ENCODE data around the gene MED26. TPM values are rescaled to one million over a fixed set of nuclear protein-coding genes. Genes with fewer than 3 reads are reported as not detected.

Gene MED26
- total and polyA plus RNA-seq, 5 donors, result 4.5 to 6.1 (median 5.4) TPM

- intact Hi-C loops (cut with DNase I), result no loop called here
- H3K27me3 ChIP-seq (ENCODE audit: control insufficient read depth, insufficient read depth), result no peaks in the 10 kb centered on the region
- no peak overlapping the region for H3K27ac ChIP-seq (ENCODE audit: low read length)
- H3K4me1 ChIP-seq (ENCODE audit: control insufficient read depth, insufficient read depth, low read length), result peaks cover 33% of the 10 kb centered on the region
- H3K9me3 ChIP-seq (ENCODE audit: control insufficient read depth, low read length), result no peaks in the 10 kb centered on the region
- DNase-seq (no peak), ATAC-seq (no peak)
- no peak overlapping the region for H3K4me3 ChIP-seq (ENCODE audit: low read length)
- WGBS, result 88% methylated on average over 9 of the region's 9 CpGs
These were observed 36.9 kb downstream of the MED26 start for GRCh38 chr19:16590876-16591802.

- peak in 1 of 3 donors; percentile 50 for DNase-seq
- ATAC-seq, result no peak
- 68% methylated on average over 3 of the region's 3 CpGs for WGBS
- Histone ChIP-seq H3K27ac (ENCODE audit: low read length) (no peak overlapping the region), H3K27me3 (ENCODE audit: control insufficient read depth, insufficient read depth) (no peaks in the 10 kb centered on the region), H3K4me3 (ENCODE audit: low read length) (no peak overlapping the region), H3K9me3 (ENCODE audit: control insufficient read depth, low read length) (no peaks in the 10 kb centered on the region), H3K4me1 (ENCODE audit: control insufficient read depth, insufficient read depth, low read length) (peaks cover 39% of the 10 kb centered on the region)
- intact Hi-C loops (cut with DNase I), result no loop called here
These were observed 38.1 kb downstream of the MED26 start for GRCh38 chr19:16589917-16590316.

- Histone ChIP-seq H3K27ac (ENCODE audit: low read length) (no peak overlapping the region), H3K4me1 (ENCODE audit: control insufficient read depth, insufficient read depth, low read length) (peaks cover 43% of the 10 kb centered on the region), H3K4me3 (ENCODE audit: low read length) (no peak overlapping the region), H3K27me3 (ENCODE audit: control insufficient read depth, insufficient read depth) (no peaks in the 10 kb centered on the region), H3K9me3 (ENCODE audit: control insufficient read depth, low read length) (no peaks in the 10 kb centered on the region)
- DNase-seq, result no peak
- WGBS, result 61% methylated on average over 11 of the region's 11 CpGs
- ATAC-seq, result no peak
- intact Hi-C loops (cut with DNase I), result no loop called here
These were observed 39.0 kb downstream of the MED26 start for GRCh38 chr19:16588824-16589577.

GRCh38 chr19:16587833-16588823 lies 39.9 kb downstream of the MED26 start:
- Histone ChIP-seq H3K27ac (ENCODE audit: low read length) (peak overlapping the region; percentile 46), H3K9me3 (ENCODE audit: control insufficient read depth, low read length) (no peaks in the 10 kb centered on the region), H3K4me3 (ENCODE audit: low read length) (no peak overlapping the region), H3K4me1 (ENCODE audit: control insufficient read depth, insufficient read depth, low read length) (peaks cover 48% of the 10 kb centered on the region), H3K27me3 (ENCODE audit: control insufficient read depth, insufficient read depth) (no peaks in the 10 kb centered on the region)
- peak; percentile 26 to 30 for ATAC-seq
- DNase-seq, result peak in 1 of 3 donors; percentile 73
- 14% methylated on average over 26 of the region's 26 CpGs for WGBS
- intact Hi-C loops (cut with DNase I), result no loop called here

DNA sequence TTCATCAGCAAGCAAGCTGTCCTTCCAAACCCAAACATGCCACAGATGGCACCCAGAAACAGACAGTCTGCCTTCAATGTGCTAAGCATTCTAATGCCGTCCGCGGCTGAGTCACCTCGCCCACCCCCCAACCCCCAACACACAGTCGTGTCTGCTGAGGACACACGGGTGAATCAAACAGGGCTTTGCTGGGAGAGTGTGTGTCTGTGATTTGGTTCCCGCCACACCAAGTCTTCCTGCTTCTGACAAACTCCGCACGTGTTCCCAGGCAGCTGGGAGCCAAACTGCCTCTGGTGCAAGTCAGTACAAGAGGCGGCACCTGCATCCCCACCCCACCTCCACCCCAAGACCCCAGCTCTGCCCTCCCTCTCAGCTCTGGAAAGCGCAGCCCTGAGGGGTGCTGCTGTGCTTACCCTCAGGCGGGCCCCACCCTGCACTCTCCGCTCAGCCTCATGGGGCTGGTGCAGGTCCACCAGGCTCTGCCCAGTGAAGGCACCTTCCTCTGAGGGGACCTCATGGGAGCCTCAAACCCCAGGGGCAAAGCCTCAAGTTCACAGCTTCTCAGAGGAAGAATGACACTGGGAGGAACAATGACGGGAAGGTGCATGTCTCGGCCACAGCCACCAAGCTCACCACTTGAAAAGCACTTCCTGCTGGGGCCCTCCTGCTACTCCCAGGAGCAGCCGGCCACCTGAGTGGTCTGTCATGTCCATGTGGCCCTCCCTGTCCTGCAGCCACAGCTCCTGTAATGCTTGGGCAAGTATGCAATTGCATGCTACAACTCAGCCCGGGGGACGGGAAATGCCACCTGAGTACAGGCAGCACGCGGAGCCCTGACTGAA lies 40.8 kb downstream of the MED26 start:
- no peak overlapping the region for H3K27ac ChIP-seq (ENCODE audit: low read length)
- no peak for DNase-seq
- 45% methylated on average over 20 of the region's 20 CpGs for WGBS

GRCh38 chr19:16586477-16586871 lies 41.5 kb downstream of the MED26 start:
- peak in 1 of 3 donors; percentile 37 for DNase-seq
- 88% methylated on average over 9 of the region's 9 CpGs for WGBS
- Histone ChIP-seq H3K4me3 (ENCODE audit: low read length) (no peak overlapping the region), H3K27ac (ENCODE audit: low read length) (no peak overlapping the region), H3K27me3 (ENCODE audit: control insufficient read depth, insufficient read depth) (no peaks in the 10 kb centered on the region), H3K9me3 (ENCODE audit: control insufficient read depth, low read length) (no peaks in the 10 kb centered on the region), H3K4me1 (ENCODE audit: control insufficient read depth, insufficient read depth, low read length) (peaks cover 47% of the 10 kb centered on the region)
- ATAC-seq, result no peak
- intact Hi-C loops (cut with DNase I), result no loop called here

More for the DNA sequence above, 40.8 kb downstream of the MED26 start:
- no peaks in the 10 kb centered on the region for H3K9me3 ChIP-seq (ENCODE audit: control insufficient read depth, low read length)
- H3K27me3 ChIP-seq (ENCODE audit: control insufficient read depth, insufficient read depth), result no peaks in the 10 kb centered on the region
- intact Hi-C loops (cut with DNase I), result no loop called here
- no peak overlapping the region for H3K4me3 ChIP-seq (ENCODE audit: low read length)
- ATAC-seq, result no peak
- H3K4me1 ChIP-seq (ENCODE audit: control insufficient read depth, insufficient read depth, low read length), result peaks cover 46% of the 10 kb centered on the region

- intact Hi-C loops (cut with DNase I), result no loop called here
- Histone ChIP-seq H3K27me3 (ENCODE audit: control insufficient read depth, insufficient read depth) (no peaks in the 10 kb centered on the region), H3K27ac (ENCODE audit: low read length) (no peak overlapping the region), H3K4me1 (ENCODE audit: control insufficient read depth, insufficient read depth, low read length) (peaks cover 51% of the 10 kb centered on the region), H3K9me3 (ENCODE audit: control insufficient read depth, low read length) (no peaks in the 10 kb centered on the region), H3K4me3 (ENCODE audit: low read length) (no peak overlapping the region)
- peak in 1 of 3 donors; percentile 32 for DNase-seq
- WGBS, result 83% methylated on average over 11 of the region's 11 CpGs
- ATAC-seq, result no peak
These were observed 42.1 kb downstream of the MED26 start for GRCh38 chr19:16585808-16586476.

DNA sequence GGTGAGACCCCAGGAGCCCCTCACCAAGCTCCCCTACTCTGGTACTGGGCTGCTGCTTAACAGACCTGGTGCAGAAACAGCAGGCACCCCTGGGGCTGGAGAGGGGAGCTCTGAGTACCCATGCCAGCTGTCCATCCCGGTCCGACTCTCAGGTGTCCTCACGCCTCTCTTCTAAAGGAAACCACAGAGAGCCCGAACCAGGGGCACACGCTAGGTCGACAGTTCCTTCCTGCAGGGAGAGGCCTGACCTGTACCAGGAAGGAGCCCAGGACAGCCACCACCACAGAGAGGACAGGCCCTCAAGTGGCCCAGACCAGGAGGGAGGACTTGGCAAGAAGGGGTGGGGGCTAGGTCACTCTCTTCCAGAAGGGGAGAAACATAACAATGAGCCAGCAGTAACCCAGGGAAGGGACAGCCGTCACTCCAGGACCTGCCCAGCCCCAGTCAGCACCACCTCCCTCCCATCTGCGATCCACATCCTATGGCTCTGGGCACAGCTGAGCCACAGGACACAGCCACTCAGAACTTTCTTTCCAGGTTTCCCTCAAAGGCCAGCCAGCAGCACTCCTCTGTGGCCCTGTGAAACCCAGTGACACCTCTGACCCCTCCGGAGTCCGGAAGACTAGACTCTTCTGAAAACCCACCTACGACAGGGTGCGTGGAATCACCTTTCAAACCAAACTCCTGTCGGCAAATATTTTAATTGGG lies 42.8 kb downstream of the MED26 start:
- DNase-seq, result peak in 1 of 3 donors; percentile 50
- no peak for ATAC-seq
- Histone ChIP-seq H3K9me3 (ENCODE audit: control insufficient read depth, low read length) (no peaks in the 10 kb centered on the region), H3K27me3 (ENCODE audit: control insufficient read depth, insufficient read depth) (no peaks in the 10 kb centered on the region), H3K4me3 (ENCODE audit: low read length) (no peak overlapping the region), H3K4me1 (ENCODE audit: control insufficient read depth, insufficient read depth, low read length) (peaks cover 52% of the 10 kb centered on the region), H3K27ac (ENCODE audit: low read length) (no peak overlapping the region)
- 79% methylated on average over 13 of the region's 13 CpGs for WGBS
- intact Hi-C loops (cut with DNase I), result no loop called here
